IMR-90 (cell line): ENCODE measurements around the gene GBP3. TPM values are rescaled to one million over a fixed set of nuclear protein-coding genes. Genes with fewer than 3 reads are reported as not detected.

Experiments
- ATAC-seq: fragments of 200-7000 bp; cut with Tn5 transposase; 2 replicates; pipeline ENCODE4 v1.9.1; 2020; ENCODE audit warnings: low read depth, mild to moderate bottlenecking, moderate library complexity
- BruUV-seq: library from RNA; stranded (reverse); fragments of 400-500 nt; replicated peaks from 2 replicates; lab custom pipeline; 2021; lab: Mats Ljungman, UMichigan
- CTCF ChIA-PET: fragments of 300-600 bp; formaldehyde crosslinking; extraction: SDS; loops from one replicate; lab custom pipeline; 2021; ENCODE audit warnings: antibody characterized with exemption; lab: Yijun Ruan, JAX
- POLR2A ChIA-PET: fragments of 300-600 bp; sonication (Branson Sonifier 250); formaldehyde crosslinking; loops from one replicate; lab custom pipeline; 2022; ENCODE audit warnings: antibody characterized with exemption; ENCODE audit not compliant: unreplicated experiment; lab: Charles Lee
- DNase-seq: peaks from one replicate; pipeline ENCODE4 v3.0.0; 2013
- H2AFZ ChIP-seq: replicated peaks from 2 replicates; pipeline ENCODE3; 2013; ENCODE audit warnings: low read length, mild to moderate bottlenecking; ENCODE audit not compliant: poor library complexity
- H2AK5ac ChIP-seq: 2 replicates; pipeline ENCODE4 v1.6.1; 2013; ENCODE audit warnings: low read depth, low read length, inconsistent platforms
- H2AK9ac ChIP-seq: replicated peaks from 2 replicates; pipeline ENCODE3; 2013; ENCODE audit warnings: mild to moderate bottlenecking, low read depth, low read length, moderate library complexity; ENCODE audit not compliant: poor library complexity
- H2BK120ac ChIP-seq: 2 replicates; pipeline ENCODE4 v1.6.1; 2013; ENCODE audit warnings: low read depth, low read length, inconsistent platforms
- H2BK15ac ChIP-seq: 3 replicates; pipeline ENCODE4 v1.6.1; 2013; ENCODE audit warnings: low read depth, low read length, inconsistent platforms
- H2BK20ac ChIP-seq: 2 replicates; pipeline ENCODE4 v1.6.1; 2013; ENCODE audit warnings: low read depth, mild to moderate bottlenecking, inconsistent platforms, low read length, moderate library complexity
- H2BK5ac ChIP-seq: 2 replicates; pipeline ENCODE4 v1.6.1; 2013; ENCODE audit warnings: mild to moderate bottlenecking, low read depth, low read length, inconsistent platforms; ENCODE audit not compliant: poor library complexity, severe bottlenecking
- H3K14ac ChIP-seq: replicated peaks from 2 replicates; pipeline ENCODE4 v1.6.1; 2013; ENCODE audit warnings: low read depth, low read length, inconsistent platforms
- H3K18ac ChIP-seq: 2 replicates; pipeline ENCODE4 v1.6.1; 2013; ENCODE audit warnings: low read depth, low read length, control low read depth
- H3K23ac ChIP-seq: 2 replicates; pipeline ENCODE4 v1.6.1; 2013; ENCODE audit warnings: low read depth, low read length, inconsistent platforms
- H3K27ac ChIP-seq: 2 replicates; pipeline ENCODE4 v1.5.1; 2013; ENCODE audit warnings: mild to moderate bottlenecking, control low read depth, low read length; ENCODE audit not compliant: insufficient read depth
- H3K27me3 ChIP-seq: 2 replicates; pipeline ENCODE4 v1.6.1; 2013; ENCODE audit warnings: low read length; ENCODE audit not compliant: control insufficient read depth, insufficient read depth
- H3K36me3 ChIP-seq: 2 replicates; pipeline ENCODE4 v1.6.1; 2013; ENCODE audit warnings: low read length, mixed read lengths; ENCODE audit not compliant: control insufficient read depth, insufficient read depth
- H3K4ac ChIP-seq: 2 replicates; pipeline ENCODE4 v1.6.1; 2013; ENCODE audit warnings: low read depth, low read length, inconsistent platforms
- H3K4me1 ChIP-seq: 2 replicates; pipeline ENCODE4 v1.6.1; 2013; ENCODE audit warnings: low read length, mixed read lengths; ENCODE audit not compliant: control insufficient read depth, insufficient read depth
- H3K4me2 ChIP-seq: 2 replicates; pipeline ENCODE4 v1.6.1; 2013; ENCODE audit warnings: low read depth, mild to moderate bottlenecking, control low read depth, low read length, moderate library complexity
- H3K4me3 ChIP-seq: 2 replicates; pipeline ENCODE4 v1.5.1; 2013; ENCODE audit warnings: low read depth, mild to moderate bottlenecking, control low read depth, low read length, moderate library complexity; ENCODE audit not compliant: insufficient read depth
- H3K56ac ChIP-seq: 2 replicates; pipeline ENCODE4 v1.6.1; 2013; ENCODE audit warnings: low read length, inconsistent platforms; ENCODE audit not compliant: insufficient read depth; ENCODE audit errors: extremely low read depth
- H3K79me1 ChIP-seq, 2 experiments: 2 replicates each; pipeline ENCODE4 v1.6.1; 2013; ENCODE audit warnings: low read length in 2 of 2, inconsistent platforms in 1 of 2, low read depth in 1 of 2
- H3K9ac ChIP-seq: 2 replicates; pipeline ENCODE4 v1.6.1; 2013; ENCODE audit warnings: low read depth, low read length, control low read depth
- H3K9me1 ChIP-seq: 2 replicates; pipeline ENCODE4 v1.6.1; 2013; ENCODE audit warnings: low read length, inconsistent platforms; ENCODE audit not compliant: insufficient read depth
- H3K9me3 ChIP-seq: 2 replicates; pipeline ENCODE4 v1.6.1; 2013; ENCODE audit warnings: low read length; ENCODE audit not compliant: control insufficient read depth, insufficient read depth
- H4K20me1 ChIP-seq: 2 replicates; pipeline ENCODE4 v1.6.1; 2013; ENCODE audit warnings: low read length, inconsistent platforms; ENCODE audit not compliant: insufficient read depth
- H4K5ac ChIP-seq: 2 replicates; pipeline ENCODE4 v1.6.1; 2013; ENCODE audit warnings: mild to moderate bottlenecking, low read depth, low read length, control low read depth
- H4K8ac ChIP-seq, 2 experiments: 2 replicates each; pipeline ENCODE4 v1.6.1; 2013; ENCODE audit warnings: low read depth in 2 of 2, low read length in 2 of 2, control low read depth in 1 of 2, inconsistent platforms in 1 of 2
- H4K91ac ChIP-seq: 2 replicates; pipeline ENCODE4 v1.6.1; 2013; ENCODE audit warnings: low read depth, low read length, inconsistent platforms; ENCODE audit not compliant: insufficient read depth
- CHD1 ChIP-seq: IDR thresholded peaks from 2 replicates; pipeline ENCODE4 v1.6.1; 2012; ENCODE audit warnings: low read depth, low read length, improper control_type of control experiment
- CTCF ChIP-seq: conservative IDR thresholded peaks from 2 replicates; pipeline ENCODE4 v1.5.1; 2012; ENCODE audit warnings: mild to moderate bottlenecking, low read depth, low read length, improper control_type of control experiment
- FOS ChIP-seq: fragments of 150-350 bp; IDR thresholded peaks from 2 replicates; pipeline ENCODE4 v1.6.1; 2016; ENCODE audit warnings: low read depth, low read length
- MAZ ChIP-seq: IDR thresholded peaks from 2 replicates; pipeline ENCODE4 v1.6.1; 2012; ENCODE audit warnings: low read depth, mild to moderate bottlenecking, low read length, improper control_type of control experiment, moderate library complexity, borderline replicate concordance
- RAD21 ChIP-seq: IDR thresholded peaks from 2 replicates; pipeline ENCODE4 v1.6.1; 2012; ENCODE audit warnings: low read length, improper control_type of control experiment
- RCOR1 ChIP-seq: IDR thresholded peaks from 2 replicates; pipeline ENCODE4 v1.6.1; 2012; ENCODE audit warnings: mild to moderate bottlenecking, low read length, improper control_type of control experiment; ENCODE audit not compliant: insufficient replicate concordance
- WGBS, 2 experiments: methylation state at CpG; one replicate each; pipeline versions ENCODE4 v1.1.5 to v1.1.7; 2013; ENCODE audit warnings: missing lambda C conversion rate in 2 of 2; ENCODE audit not compliant: insufficient read length in 1 of 2; ENCODE audit errors: extremely low coverage in 2 of 2; 5-methylcytosine and 5-hydroxymethylcytosine counted together
- dilution Hi-C: fragments of 300-500 bp; cut with HindIII; formaldehyde crosslinking; loops from one replicate; pipeline ENCODE4 v1.14.3; 2018; ENCODE audit warnings: low sequenced_read_pairs; ENCODE audit not compliant: unreplicated experiment
- in situ Hi-C: fragments of 300-500 bp; cut with MboI; formaldehyde crosslinking; loops from 3 replicates; pipeline ENCODE4 v1.14.3; 2019; ENCODE audit warnings: low sequenced_read_pairs, inconsistent platforms, mixed read lengths
- intact Hi-C: fragments of 100-400 bp; cut with micrococcal nuclease; formaldehyde crosslinking; loops from 2 replicates; pipeline ENCODE4 v1.10.0; 2022
- polyA plus RNA-seq, 3 experiments: library from polyadenylated mRNA; depleted of rRNA; stranded (reverse); fragments of >200 nt; gene quantifications; 2 replicates each; pipeline ENCODE4 v1.2.3, GENCODE V29; 2012; ENCODE audit warnings: low replicate concordance in 1 of 3
- total RNA-seq: library from RNA; depleted of rRNA; stranded (reverse); fragments of >200 nt; gene quantifications from 2 replicates; pipeline ENCODE4 v1.2.3, GENCODE V29; 2012
- TF ChIP-seq, protein P1 (sequence below): fragments of 150-350 bp; IDR thresholded peaks from 2 replicates; pipeline ENCODE4 v1.6.1; 2016; ENCODE audit warnings: low read depth, mild to moderate bottlenecking, low read length, moderate library complexity, borderline replicate concordance

Gene GBP3
- total and polyA plus RNA-seq, 2 of the 4 experiments (the other 2 are of a cell fraction): 21.9 to 50.0 TPM

DNA sequence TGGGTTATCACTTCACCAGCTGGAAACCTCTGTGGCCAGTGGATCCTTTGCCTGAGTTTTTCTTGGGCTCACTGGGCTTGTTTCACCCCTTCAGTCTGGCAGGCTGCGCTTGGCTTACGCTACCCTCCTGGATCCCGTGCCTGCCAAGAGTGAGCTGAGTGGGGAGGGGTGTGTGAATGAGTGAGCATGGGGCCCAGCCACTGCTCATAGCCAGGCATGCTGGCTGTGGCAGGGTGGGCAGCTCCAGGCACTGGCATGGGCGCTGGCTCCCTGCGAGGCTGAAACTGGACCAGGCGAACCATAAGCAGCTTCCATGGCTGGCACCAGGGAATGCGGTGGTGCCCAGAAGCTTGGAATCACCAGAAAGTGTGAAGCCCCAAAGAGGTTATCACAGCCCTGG lies 19.8 kb upstream of the GBP3 start:
- TF ChIP-seq CHD1 (no peak), FOS (no peak), RAD21 (no peak), RCOR1 (no peak), CTCF (no peak), MAZ (no peak)
- TF ChIP-seq, protein P1, sequence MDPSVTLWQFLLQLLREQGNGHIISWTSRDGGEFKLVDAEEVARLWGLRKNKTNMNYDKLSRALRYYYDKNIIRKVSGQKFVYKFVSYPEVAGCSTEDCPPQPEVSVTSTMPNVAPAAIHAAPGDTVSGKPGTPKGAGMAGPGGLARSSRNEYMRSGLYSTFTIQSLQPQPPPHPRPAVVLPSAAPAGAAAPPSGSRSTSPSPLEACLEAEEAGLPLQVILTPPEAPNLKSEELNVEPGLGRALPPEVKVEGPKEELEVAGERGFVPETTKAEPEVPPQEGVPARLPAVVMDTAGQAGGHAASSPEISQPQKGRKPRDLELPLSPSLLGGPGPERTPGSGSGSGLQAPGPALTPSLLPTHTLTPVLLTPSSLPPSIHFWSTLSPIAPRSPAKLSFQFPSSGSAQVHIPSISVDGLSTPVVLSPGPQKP: no peak
- no peak overlapping the region for H2BK15ac ChIP-seq
- in situ Hi-C loops: no loop called here
- H3K27ac ChIP-seq: no peak overlapping the region
- H4K8ac ChIP-seq: no peak overlapping the region
- H3K4me3 ChIP-seq: no peak overlapping the region
- no peaks in the 10 kb centered on the region for H4K20me1 ChIP-seq
- H3K9me1 ChIP-seq: no peaks in the 10 kb centered on the region
- no peak overlapping the region for H3K9ac ChIP-seq
- ChIA-PET CTCF (interaction anchor here (1.1 kb wide), 1 partner anchor 23 kb away, joined by 4 read pairs; the partner anchor contains the start of gene GBP1), POLR2A (no interaction called here)
- intact Hi-C loops: no loop called here
- no peak overlapping the region for H3K4me2 ChIP-seq
- H2AK9ac ChIP-seq: no peak overlapping the region
- no peak overlapping the region for H4K91ac ChIP-seq
- no peaks in the 10 kb centered on the region for H3K79me1 ChIP-seq
- dilution Hi-C loops: no loop called here
- H2BK5ac ChIP-seq: no peak overlapping the region
- 95% methylated on average over 7 of the region's 7 CpGs; no CpG with 5 or more reads in 1 of the 2 experiments for WGBS, 2 experiments
- H3K14ac ChIP-seq: no peak overlapping the region
- H3K9me3 ChIP-seq: no peaks in the 10 kb centered on the region; the same call in 1 of the 2 replicates
- ATAC-seq: no peak
- no peak overlapping the region for H4K5ac ChIP-seq
- H3K56ac ChIP-seq: no peak overlapping the region
- no peak overlapping the region for H2BK120ac ChIP-seq
- no peaks in the 10 kb centered on the region for H3K36me3 ChIP-seq
- no peak overlapping the region for H3K4ac ChIP-seq
- no peaks in the 10 kb centered on the region for H3K27me3 ChIP-seq
- no peak overlapping the region for H3K18ac ChIP-seq
- no peak overlapping the region for H2BK20ac ChIP-seq
- DNase-seq: no peak
- BruUV-seq: no TSS peak
- no peak overlapping the region for H2AK5ac ChIP-seq
- H3K23ac ChIP-seq: no peak overlapping the region
- no peak overlapping the region for H2AFZ ChIP-seq
- H3K4me1 ChIP-seq: no peaks in the 10 kb centered on the region
